ENCODE measurements around the gene SPON1.

The SPON1 gene

DNA sequence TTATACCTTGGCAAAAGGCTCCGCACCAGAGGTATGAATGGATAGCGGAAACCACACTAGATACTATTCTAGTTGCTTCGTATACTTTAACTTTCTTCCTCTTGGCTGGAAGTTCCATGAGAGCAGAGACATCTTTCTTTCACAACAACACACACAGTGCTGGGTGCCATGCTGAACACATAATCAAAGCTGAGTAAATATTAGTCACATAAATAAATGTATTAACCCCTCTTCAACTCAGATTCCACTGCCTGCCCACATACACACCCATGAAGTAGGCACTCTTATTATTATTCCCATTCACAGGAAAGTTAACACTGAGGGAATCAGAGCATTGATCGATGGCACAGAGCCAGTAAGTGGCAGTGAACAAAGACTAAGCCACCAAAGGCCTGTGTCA lies 35.4 kb downstream of the SPON1 start:
- no peak for DNase-seq (ENCODE audit: low read depth)
- no peak overlapping the region for H3K4me3 ChIP-seq (ENCODE audit: control insufficient read depth, low read depth, low read length)
- TF ChIP-seq, protein P1, sequence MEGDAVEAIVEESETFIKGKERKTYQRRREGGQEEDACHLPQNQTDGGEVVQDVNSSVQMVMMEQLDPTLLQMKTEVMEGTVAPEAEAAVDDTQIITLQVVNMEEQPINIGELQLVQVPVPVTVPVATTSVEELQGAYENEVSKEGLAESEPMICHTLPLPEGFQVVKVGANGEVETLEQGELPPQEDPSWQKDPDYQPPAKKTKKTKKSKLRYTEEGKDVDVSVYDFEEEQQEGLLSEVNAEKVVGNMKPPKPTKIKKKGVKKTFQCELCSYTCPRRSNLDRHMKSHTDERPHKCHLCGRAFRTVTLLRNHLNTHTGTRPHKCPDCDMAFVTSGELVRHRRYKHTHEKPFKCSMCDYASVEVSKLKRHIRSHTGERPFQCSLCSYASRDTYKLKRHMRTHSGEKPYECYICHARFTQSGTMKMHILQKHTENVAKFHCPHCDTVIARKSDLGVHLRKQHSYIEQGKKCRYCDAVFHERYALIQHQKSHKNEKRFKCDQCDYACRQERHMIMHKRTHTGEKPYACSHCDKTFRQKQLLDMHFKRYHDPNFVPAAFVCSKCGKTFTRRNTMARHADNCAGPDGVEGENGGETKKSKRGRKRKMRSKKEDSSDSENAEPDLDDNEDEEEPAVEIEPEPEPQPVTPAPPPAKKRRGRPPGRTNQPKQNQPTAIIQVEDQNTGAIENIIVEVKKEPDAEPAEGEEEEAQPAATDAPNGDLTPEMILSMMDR (conservative IDR thresholded peaks at IDR 0.05; ENCODE audit: control insufficient read depth, insufficient read depth, low read depth, low read length): no peak

- no peak overlapping the region for H3K4me3 ChIP-seq (ENCODE audit: control insufficient read depth, low read depth, low read length)
Measured at GRCh38 chr11:13999704-14000103, 37.2 kb downstream of the SPON1 start.

GRCh38 chr11:14001597-14001996 lies 39.1 kb downstream of the SPON1 start:
- H3K4me3 ChIP-seq (ENCODE audit: control insufficient read depth, low read depth, low read length): no peak overlapping the region
- no peak for DNase-seq (ENCODE audit: low read depth)
- TF ChIP-seq, protein P1 (conservative IDR thresholded peaks at IDR 0.05; ENCODE audit: control insufficient read depth, insufficient read depth, low read depth, low read length): no peak

More at GRCh38 chr11:13999704-14000103, 37.2 kb downstream of the SPON1 start:
- no peak for DNase-seq (ENCODE audit: low read depth)
- TF ChIP-seq, protein P1 (conservative IDR thresholded peaks at IDR 0.05; ENCODE audit: control insufficient read depth, insufficient read depth, low read depth, low read length): no peak

GRCh38 chr11:14007566-14007965 lies 45.0 kb downstream of the SPON1 start:
- no peak for DNase-seq (ENCODE audit: low read depth)
- TF ChIP-seq, protein P1 (conservative IDR thresholded peaks at IDR 0.05; ENCODE audit: control insufficient read depth, insufficient read depth, low read depth, low read length): no peak

GRCh38 chr11:14010665-14011064 lies 48.1 kb downstream of the SPON1 start:
- H3K4me3 ChIP-seq (ENCODE audit: control insufficient read depth, low read depth, low read length): no peak overlapping the region
- TF ChIP-seq, protein P1 (conservative IDR thresholded peaks at IDR 0.05; ENCODE audit: control insufficient read depth, insufficient read depth, low read depth, low read length): no peak
- no peak for DNase-seq (ENCODE audit: low read depth)

More at GRCh38 chr11:14007566-14007965, 45.0 kb downstream of the SPON1 start:
- no peak overlapping the region for H3K4me3 ChIP-seq (ENCODE audit: control insufficient read depth, low read depth, low read length)

GRCh38 chr11:14012846-14013245 lies 50.3 kb downstream of the SPON1 start:
- H3K4me3 ChIP-seq (ENCODE audit: control insufficient read depth, low read depth, low read length): no peak overlapping the region

More at GRCh38 chr11:14012846-14013245, 50.3 kb downstream of the SPON1 start:
- peak; percentile 56 for DNase-seq (ENCODE audit: low read depth)
- TF ChIP-seq, protein P1 (conservative IDR thresholded peaks at IDR 0.05; ENCODE audit: control insufficient read depth, insufficient read depth, low read depth, low read length): no peak
